Bronchial epithelial cell (primary cell): Measurements from ENCODE around the gene LMO4. TPM values are rescaled to one million over a fixed set of nuclear protein-coding genes. Genes with fewer than 3 reads are reported as not detected.
A peak's percentile ranks its signal among the peaks of the same experiment; 100 is the strongest.

Source experiments
- DNase-seq: peaks from one replicate; pipeline ENCODE4 v3.0.0-alpha.2; 2010; ENCODE audit warnings: low read depth
- FAIRE-seq: peaks from 2 replicates; lab custom pipeline; 2011; peaks lifted over from hg19 to GRCh38; lab: Jason Lieb, UNC
- H3K27me3 ChIP-seq: 2 replicates; pipeline ENCODE4 v1.5.1; 2011; ENCODE audit warnings: low read length; ENCODE audit not compliant: control insufficient read depth, insufficient read depth
- H3K36me3 ChIP-seq: 2 replicates; pipeline ENCODE4 v1.5.1; 2011; ENCODE audit warnings: low read length; ENCODE audit not compliant: control insufficient read depth, insufficient read depth
- H3K4me3 ChIP-seq: 2 replicates; pipeline ENCODE4 v1.5.1; 2011; ENCODE audit warnings: mild to moderate bottlenecking, low read depth, low read length, control low read depth
- total RNA-seq: library from RNA; depleted of rRNA; stranded (reverse); fragments of >200 nt; gene quantifications from 2 replicates; pipeline ENCODE4 v1.2.1, GENCODE V29; 2014
- TF ChIP-seq, protein P1 (sequence below): IDR thresholded peaks from 2 replicates; pipeline ENCODE4 v1.5.1; 2011; ENCODE audit warnings: mild to moderate bottlenecking, moderate library complexity, low read length, control low read depth, inconsistent platforms; ENCODE audit not compliant: insufficient read depth, severe bottlenecking

The LMO4 gene, protein sequence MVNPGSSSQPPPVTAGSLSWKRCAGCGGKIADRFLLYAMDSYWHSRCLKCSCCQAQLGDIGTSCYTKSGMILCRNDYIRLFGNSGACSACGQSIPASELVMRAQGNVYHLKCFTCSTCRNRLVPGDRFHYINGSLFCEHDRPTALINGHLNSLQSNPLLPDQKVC
- total RNA-seq: 54.0 and 73.7 TPM in 2 replicates

DNA sequence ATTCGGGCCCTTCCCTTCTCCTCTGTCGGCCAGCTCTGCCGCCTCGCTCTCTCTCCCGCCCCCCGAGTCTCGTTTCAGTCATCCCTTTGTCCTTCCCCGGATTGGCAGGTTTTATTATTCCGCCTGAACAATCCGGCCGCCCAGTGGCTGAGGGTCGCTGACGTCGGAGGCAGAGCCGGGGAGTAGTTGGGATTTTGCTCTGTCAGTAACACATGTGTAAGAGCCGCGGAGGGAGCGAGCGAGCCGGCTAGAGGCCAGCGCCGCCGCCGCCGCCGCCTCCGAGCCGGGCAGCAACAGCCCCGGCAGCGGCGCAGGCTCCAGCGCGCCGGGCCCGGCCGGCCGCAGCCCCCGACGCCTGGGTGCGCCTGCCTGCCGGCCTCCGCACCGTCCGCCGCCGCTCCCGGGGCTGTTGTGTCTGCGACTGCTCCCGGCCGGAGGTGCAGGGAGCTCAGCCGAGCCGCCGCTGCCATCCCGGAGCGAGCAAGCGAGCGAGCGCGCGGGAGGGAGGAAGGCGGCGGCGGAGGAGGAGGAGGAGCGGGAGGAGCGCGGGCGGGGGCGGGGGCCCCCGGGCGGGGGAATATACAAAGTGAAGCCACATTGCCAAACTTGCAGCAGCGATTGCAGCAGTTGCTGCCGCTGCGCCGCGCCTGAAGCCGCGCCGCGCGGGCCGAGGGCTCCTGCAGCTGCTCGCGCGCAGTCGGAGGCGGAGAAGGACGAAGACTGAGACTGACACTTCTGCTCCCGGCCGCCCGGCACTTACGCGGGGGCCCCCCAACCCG, at the start of gene LMO4:
Gene LMO4 (plus strand): TSS at position 609 of the 779 bp plus-strand sequence. CDS start 3,136 bp downstream, outside the sequence.
- H3K27me3 ChIP-seq: no peaks in the 10 kb centered on the region
- FAIRE-seq (no peak), DNase-seq (peak; percentile 91)
- H3K36me3 ChIP-seq: peaks cover 4% of the 10 kb centered on the region
- H3K4me3 ChIP-seq: peak within 1 kb of the TSS; percentile 89
- TF ChIP-seq, protein P1, sequence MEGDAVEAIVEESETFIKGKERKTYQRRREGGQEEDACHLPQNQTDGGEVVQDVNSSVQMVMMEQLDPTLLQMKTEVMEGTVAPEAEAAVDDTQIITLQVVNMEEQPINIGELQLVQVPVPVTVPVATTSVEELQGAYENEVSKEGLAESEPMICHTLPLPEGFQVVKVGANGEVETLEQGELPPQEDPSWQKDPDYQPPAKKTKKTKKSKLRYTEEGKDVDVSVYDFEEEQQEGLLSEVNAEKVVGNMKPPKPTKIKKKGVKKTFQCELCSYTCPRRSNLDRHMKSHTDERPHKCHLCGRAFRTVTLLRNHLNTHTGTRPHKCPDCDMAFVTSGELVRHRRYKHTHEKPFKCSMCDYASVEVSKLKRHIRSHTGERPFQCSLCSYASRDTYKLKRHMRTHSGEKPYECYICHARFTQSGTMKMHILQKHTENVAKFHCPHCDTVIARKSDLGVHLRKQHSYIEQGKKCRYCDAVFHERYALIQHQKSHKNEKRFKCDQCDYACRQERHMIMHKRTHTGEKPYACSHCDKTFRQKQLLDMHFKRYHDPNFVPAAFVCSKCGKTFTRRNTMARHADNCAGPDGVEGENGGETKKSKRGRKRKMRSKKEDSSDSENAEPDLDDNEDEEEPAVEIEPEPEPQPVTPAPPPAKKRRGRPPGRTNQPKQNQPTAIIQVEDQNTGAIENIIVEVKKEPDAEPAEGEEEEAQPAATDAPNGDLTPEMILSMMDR: no peak

DNA sequence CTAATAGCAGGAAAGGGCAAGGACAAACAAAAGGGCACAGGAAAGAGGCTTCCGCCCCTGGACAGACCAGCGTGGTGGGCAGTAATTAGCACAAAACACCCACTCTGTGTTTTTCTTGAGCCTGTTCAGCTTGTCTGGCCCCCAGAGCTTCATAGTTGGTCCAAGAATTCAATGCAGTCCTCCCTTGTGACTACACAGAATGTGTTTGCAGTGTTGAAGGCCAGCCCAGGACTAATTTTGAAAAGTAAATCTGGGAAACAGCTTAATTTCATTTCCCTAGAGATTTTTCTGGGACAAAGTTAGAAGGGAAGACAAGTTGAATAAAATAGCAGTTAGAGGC, 49.2 kb upstream of the LMO4 start:
- no peak for FAIRE-seq

DNA sequence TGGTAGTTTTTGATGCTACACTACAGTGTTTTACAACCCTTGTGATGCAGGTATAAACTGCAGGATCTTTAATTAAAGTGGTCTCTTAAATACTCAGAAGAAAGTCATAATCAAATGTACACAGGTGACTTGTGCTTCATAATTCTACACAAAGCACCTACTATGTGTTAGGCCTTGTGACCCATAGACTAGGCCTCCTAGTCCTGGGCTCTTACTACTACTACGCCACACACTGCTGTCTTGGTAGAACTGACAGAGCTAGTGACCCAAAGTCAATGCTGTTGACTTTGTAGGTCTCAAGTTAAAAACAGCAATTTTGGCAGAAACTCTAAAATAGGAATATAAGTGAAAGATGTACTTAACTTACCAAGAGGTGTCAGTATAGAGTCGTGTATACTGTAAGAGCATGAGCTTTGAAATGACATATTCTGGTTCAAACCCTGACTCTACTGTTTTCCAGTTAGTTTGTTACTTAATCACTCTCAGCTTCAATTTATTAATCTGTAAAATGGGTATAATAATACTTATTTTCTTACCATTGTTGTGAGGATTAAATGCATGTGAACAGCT, 48.6 kb upstream of the LMO4 start:
- TF ChIP-seq, protein P1: no peak
- no peaks in the 10 kb centered on the region for H3K27me3 ChIP-seq
- H3K36me3 ChIP-seq: no peaks in the 10 kb centered on the region
- DNase-seq (peak; percentile 15), FAIRE-seq (no peak)
- H3K4me3 ChIP-seq: no peak overlapping the region

More for the DNA sequence above, 49.2 kb upstream of the LMO4 start:
- no peak for DNase-seq
- no peaks in the 10 kb centered on the region for H3K27me3 ChIP-seq
- no peak overlapping the region for H3K4me3 ChIP-seq
- TF ChIP-seq, protein P1: no peak
- H3K36me3 ChIP-seq: no peaks in the 10 kb centered on the region

DNA sequence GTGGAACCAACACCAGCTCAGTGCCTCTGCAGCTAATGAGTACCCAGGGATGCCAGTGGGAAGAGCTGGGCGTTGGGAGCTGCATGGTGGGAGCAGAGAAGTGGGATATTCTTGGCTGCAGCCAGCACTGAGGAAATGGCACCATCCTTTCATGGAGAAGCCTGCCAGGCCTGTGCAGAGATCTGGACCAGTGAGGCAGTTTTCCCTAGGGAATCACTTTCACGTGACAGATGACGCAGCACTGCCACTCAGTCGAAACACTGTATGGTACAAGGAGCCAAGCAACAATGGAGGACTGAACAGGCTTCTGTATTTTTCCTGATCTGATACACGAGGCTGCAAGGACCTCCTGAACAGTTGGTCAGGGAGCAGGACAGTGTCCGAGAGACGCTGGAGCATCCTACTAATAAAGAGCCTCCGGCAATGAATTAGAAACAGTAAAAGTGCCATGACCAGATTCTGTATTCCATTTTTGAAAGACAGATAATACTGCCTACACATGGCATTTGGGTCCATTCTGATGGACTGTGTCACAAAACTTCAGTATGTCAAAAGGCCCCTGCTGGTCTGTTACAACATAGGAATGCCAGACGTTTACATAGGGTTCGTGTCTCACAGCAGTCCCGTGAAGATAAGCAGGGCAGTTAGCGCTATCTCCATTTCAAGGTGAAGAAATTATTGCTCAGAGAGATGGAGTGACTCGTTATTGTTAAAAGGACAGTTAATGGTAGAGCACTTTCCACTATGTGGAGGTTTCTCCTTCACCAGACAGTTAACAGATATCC, 44.0 kb upstream of the LMO4 start:
- H3K36me3 ChIP-seq: no peaks in the 10 kb centered on the region
- no peak overlapping the region for H3K4me3 ChIP-seq
- TF ChIP-seq, protein P1: no peak
- H3K27me3 ChIP-seq: no peaks in the 10 kb centered on the region
- FAIRE-seq (no peak), DNase-seq (no peak)

DNA sequence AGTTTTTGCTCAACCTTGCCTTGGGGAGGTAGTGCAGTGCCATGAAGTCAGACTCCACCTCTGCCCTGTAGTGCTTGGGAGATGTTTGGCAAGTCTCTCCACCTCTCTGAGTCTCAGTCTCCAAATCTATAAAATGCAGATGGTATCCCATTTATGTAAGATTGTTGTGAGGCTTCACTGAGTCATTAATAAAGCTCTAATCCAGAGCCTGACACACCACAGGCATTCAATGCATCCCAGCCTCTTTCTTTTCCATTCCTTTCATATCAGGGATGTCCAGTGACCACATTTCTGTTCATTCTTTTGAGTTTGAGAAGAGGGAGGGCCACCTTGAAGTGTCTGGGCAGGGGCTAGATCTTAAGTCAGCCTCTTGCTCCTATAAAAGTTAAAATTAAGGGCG, 37.6 kb upstream of the LMO4 start:
- H3K4me3 ChIP-seq: no peak overlapping the region
- H3K36me3 ChIP-seq: no peaks in the 10 kb centered on the region
- FAIRE-seq (no peak), DNase-seq (no peak)
- TF ChIP-seq, protein P1: no peak
- H3K27me3 ChIP-seq: no peaks in the 10 kb centered on the region
